ENCODE measurements around the gene MTO1. TPM values are rescaled to one million over a fixed set of nuclear protein-coding genes. Genes with fewer than 3 reads are reported as not detected.

Gene MTO1
- total RNA-seq, 1 donor from 2014 or later = 28.6 TPM

- no peak overlapping the region for H3K4me3 Mint-ChIP-seq
- no peaks in the 10 kb centered on the region for H3K36me3 Mint-ChIP-seq
- H3K27ac Mint-ChIP-seq = peak overlapping the region; percentile 3
- Histone ChIP-seq H3K9me3 (ENCODE audit: low read depth) (no peaks in the 10 kb centered on the region), H3K27ac (no peak overlapping the region), H3K4me3 (no peak overlapping the region), H3K4me1 (peaks cover 19% of the 10 kb centered on the region), H3F3A (ENCODE audit: low read depth) (peaks cover 10% of the 10 kb centered on the region), H3K27me3 (no peaks in the 10 kb centered on the region), H3K9ac (no peak overlapping the region), H3K36me3 (no peaks in the 10 kb centered on the region), H4K20me1 (ENCODE audit: low read depth) (no peaks in the 10 kb centered on the region), H3K4me2 (no peak overlapping the region), H2AFZ (replicated peaks) (peak overlapping the region; percentile 30), H3K79me2 (ENCODE audit: low read depth) (no peaks in the 10 kb centered on the region)
- TF ChIP-seq EZH2 (IDR thresholded peaks at IDR 0.05) = no peak
- no peak for TF ChIP-seq EZH2phosphoT487 (IDR thresholded peaks at IDR 0.05)
- no peak for TF ChIP-seq CTCF (IDR thresholded peaks at IDR 0.05)
- DNase-seq (ENCODE audit: low spot score) = no peak
- no peaks in the 10 kb centered on the region for H3K27me3 Mint-ChIP-seq (ENCODE audit: insufficient read depth, low read depth)
- H3K4me1 Mint-ChIP-seq = peaks cover 41% of the 10 kb centered on the region
- H3K9me3 Mint-ChIP-seq = no peaks in the 10 kb centered on the region
These were observed 95.3 kb downstream of the MTO1 start for GRCh38 chr6:73556836-73557235.

Small RNA genes lying within 50 kb of the gene (small RNA-seq; reads per million reads assigned to genes)
- not detected for gene AL603910.2
- gene RN7SL827P = not detected
- gene RNU6-975P = not detected

Other genes with a start within 250 kb of the MTO1 start
- gene KHDC1L, start 236.2 kb upstream of the MTO1 start, total RNA-seq (ENCODE audit: low replicate concordance) = 1.9 and 2.1 TPM in 2 replicates
- 7.0 and 13.2 TPM in 2 replicates for gene KHDC1, start 198.5 kb upstream of the MTO1 start, total RNA-seq (ENCODE audit: low replicate concordance)
- not detected in 2 replicates for gene DPPA5, start 107.5 kb upstream of the MTO1 start, total RNA-seq (ENCODE audit: low replicate concordance)
- gene KHDC3L, start 99.1 kb upstream of the MTO1 start, total RNA-seq (ENCODE audit: low replicate concordance) = not detected in 2 replicates
- not detected in 2 replicates for gene OOEP, start 91.8 kb upstream of the MTO1 start, total RNA-seq (ENCODE audit: low replicate concordance)
- gene DDX43, start 66.9 kb upstream of the MTO1 start, total RNA-seq (ENCODE audit: low replicate concordance) = not detected in 2 replicates
- 0.62 and 0.90 TPM in 2 replicates for gene CGAS, start 9.4 kb upstream of the MTO1 start, total RNA-seq (ENCODE audit: low replicate concordance)
- 15,510 and 19,891 TPM in 2 replicates for gene EEF1A1, start 59.3 kb downstream of the MTO1 start, total RNA-seq (ENCODE audit: low replicate concordance)
- 13.1 and 13.7 TPM in 2 replicates for gene SLC17A5, start 192.3 kb downstream of the MTO1 start, total RNA-seq (ENCODE audit: low replicate concordance)
- 1.2 and 1.3 TPM in 2 replicates for gene CD109, start 234.5 kb downstream of the MTO1 start, total RNA-seq (ENCODE audit: low replicate concordance)

All from neural progenitor cell (in vitro differentiated cells).